Nephron progenitor cell (in vitro differentiated cells): ENCODE data around the gene KCNQ4.

Source experiments
- DNase-seq: peaks from one replicate; pipeline ENCODE4 v3.0.0; 2021
- H3K27ac Mint-ChIP-seq: 2 replicates; pipeline ENCODE4 v1.8.0; 2021; ENCODE audit warnings: mild to moderate bottlenecking, moderate library complexity, mixed read lengths
- H3K27me3 Mint-ChIP-seq: 2 replicates; pipeline ENCODE4 v1.8.0; 2021; ENCODE audit warnings: mild to moderate bottlenecking, low read depth, mixed read lengths; ENCODE audit not compliant: poor library complexity
- H3K36me3 Mint-ChIP-seq: 2 replicates; pipeline ENCODE4 v1.8.0; 2021; ENCODE audit warnings: low read depth, mixed read lengths
- H3K4me1 Mint-ChIP-seq: 2 replicates; pipeline ENCODE4 v1.8.0; 2021; ENCODE audit warnings: mixed read lengths
- H3K4me3 Mint-ChIP-seq: 2 replicates; pipeline ENCODE4 v1.8.0; 2021; ENCODE audit warnings: mild to moderate bottlenecking, moderate library complexity, mixed read lengths
- H3K9me3 Mint-ChIP-seq: 2 replicates; pipeline ENCODE4 v1.8.0; 2021; ENCODE audit warnings: mild to moderate bottlenecking, moderate library complexity, mixed read lengths
- CTCF ChIP-seq: fragments of 200-600 bp; sonication (generic); IDR thresholded peaks from 2 replicates; pipeline ENCODE4 v1.5.0; 2021; ENCODE audit warnings: antibody characterized with exemption

Gene KCNQ4

GRCh38 chr1:40823345-40823744 is 39.8 kb downstream of the KCNQ4 start:
- no peaks in the 10 kb centered on the region for H3K36me3 Mint-ChIP-seq
- peaks cover 14% of the 10 kb centered on the region for H3K27me3 Mint-ChIP-seq
- no peak for DNase-seq
- H3K27ac Mint-ChIP-seq: peak overlapping the region; percentile 67
- no peak overlapping the region for H3K4me3 Mint-ChIP-seq
- H3K9me3 Mint-ChIP-seq: no peaks in the 10 kb centered on the region
- no peak for TF ChIP-seq CTCF
- H3K4me1 Mint-ChIP-seq: peaks cover 61% of the 10 kb centered on the region

- H3K27ac Mint-ChIP-seq: no peak overlapping the region
- peaks cover 14% of the 10 kb centered on the region for H3K27me3 Mint-ChIP-seq
- no peak overlapping the region for H3K4me3 Mint-ChIP-seq
- DNase-seq: no peak
- no peak for TF ChIP-seq CTCF
- H3K36me3 Mint-ChIP-seq: no peaks in the 10 kb centered on the region
- H3K4me1 Mint-ChIP-seq: peaks cover 61% of the 10 kb centered on the region
- no peaks in the 10 kb centered on the region for H3K9me3 Mint-ChIP-seq
Observed at GRCh38 chr1:40823983-40824382, 40.4 kb downstream of the KCNQ4 start.

GRCh38 chr1:40824591-40825434 is 41.2 kb downstream of the KCNQ4 start:
- H3K9me3 Mint-ChIP-seq: no peaks in the 10 kb centered on the region
- peak overlapping the region; percentile 2 for H3K4me3 Mint-ChIP-seq
- peak overlapping the region; percentile 98 for H3K27ac Mint-ChIP-seq
- H3K36me3 Mint-ChIP-seq: no peaks in the 10 kb centered on the region
- DNase-seq: no peak
- TF ChIP-seq CTCF: no peak
- H3K4me1 Mint-ChIP-seq: peaks cover 53% of the 10 kb centered on the region
- peaks cover 8% of the 10 kb centered on the region for H3K27me3 Mint-ChIP-seq

GRCh38 chr1:40825435-40825788 is 41.8 kb downstream of the KCNQ4 start:
- TF ChIP-seq CTCF: no peak
- H3K4me1 Mint-ChIP-seq: peaks cover 50% of the 10 kb centered on the region
- no peaks in the 10 kb centered on the region for H3K9me3 Mint-ChIP-seq
- DNase-seq: no peak
- peaks cover 6% of the 10 kb centered on the region for H3K27me3 Mint-ChIP-seq
- H3K4me3 Mint-ChIP-seq: no peak overlapping the region
- no peaks in the 10 kb centered on the region for H3K36me3 Mint-ChIP-seq
- peak overlapping the region; percentile 98 for H3K27ac Mint-ChIP-seq

- H3K4me3 Mint-ChIP-seq: no peak overlapping the region
- DNase-seq: no peak
- H3K9me3 Mint-ChIP-seq: no peaks in the 10 kb centered on the region
- H3K36me3 Mint-ChIP-seq: no peaks in the 10 kb centered on the region
- peaks cover 6% of the 10 kb centered on the region for H3K27me3 Mint-ChIP-seq
- peak overlapping the region; percentile 98 for H3K27ac Mint-ChIP-seq
- H3K4me1 Mint-ChIP-seq: peaks cover 46% of the 10 kb centered on the region
- TF ChIP-seq CTCF: no peak
Observed at GRCh38 chr1:40825996-40826395, 42.4 kb downstream of the KCNQ4 start.
